PC-9 (cell line): Measurements from ENCODE around the gene PPP1R3C.

ENCODE experiments used
- EZH2 ChIP-seq: fragments of 200-600 bp; sonication (generic); IDR thresholded peaks from 2 replicates; pipeline ENCODE4 v1.8.0; 2017; ENCODE audit warnings: antibody characterized with exemption, low read depth
- TF ChIP-seq, protein P1 (sequence below): fragments of 200-600 bp; sonication (generic); conservative IDR thresholded peaks from 2 replicates; pipeline ENCODE4 v1.6.1; 2017; ENCODE audit warnings: mixed run types, antibody characterized with exemption, mild to moderate bottlenecking, moderate library complexity

DNA sequence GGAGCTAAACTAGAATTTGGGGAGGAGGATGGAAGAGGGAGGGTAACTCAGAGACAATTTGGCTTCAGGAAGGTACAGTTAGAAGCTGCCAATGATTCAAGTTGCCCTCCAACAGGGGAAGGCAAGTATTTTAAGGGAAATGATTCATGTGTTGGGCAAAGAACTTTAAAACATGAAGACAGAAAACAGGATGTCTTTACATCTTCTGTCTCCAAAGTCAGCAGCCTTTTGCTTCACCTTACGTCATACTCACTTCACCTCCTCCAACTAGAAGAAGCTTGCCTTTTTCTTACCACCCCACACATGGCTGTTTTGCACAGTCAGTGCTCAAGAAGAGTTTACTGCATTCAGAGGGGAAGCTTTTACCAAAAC is 36.1 kb downstream of the PPP1R3C start:
- TF ChIP-seq, protein P1, sequence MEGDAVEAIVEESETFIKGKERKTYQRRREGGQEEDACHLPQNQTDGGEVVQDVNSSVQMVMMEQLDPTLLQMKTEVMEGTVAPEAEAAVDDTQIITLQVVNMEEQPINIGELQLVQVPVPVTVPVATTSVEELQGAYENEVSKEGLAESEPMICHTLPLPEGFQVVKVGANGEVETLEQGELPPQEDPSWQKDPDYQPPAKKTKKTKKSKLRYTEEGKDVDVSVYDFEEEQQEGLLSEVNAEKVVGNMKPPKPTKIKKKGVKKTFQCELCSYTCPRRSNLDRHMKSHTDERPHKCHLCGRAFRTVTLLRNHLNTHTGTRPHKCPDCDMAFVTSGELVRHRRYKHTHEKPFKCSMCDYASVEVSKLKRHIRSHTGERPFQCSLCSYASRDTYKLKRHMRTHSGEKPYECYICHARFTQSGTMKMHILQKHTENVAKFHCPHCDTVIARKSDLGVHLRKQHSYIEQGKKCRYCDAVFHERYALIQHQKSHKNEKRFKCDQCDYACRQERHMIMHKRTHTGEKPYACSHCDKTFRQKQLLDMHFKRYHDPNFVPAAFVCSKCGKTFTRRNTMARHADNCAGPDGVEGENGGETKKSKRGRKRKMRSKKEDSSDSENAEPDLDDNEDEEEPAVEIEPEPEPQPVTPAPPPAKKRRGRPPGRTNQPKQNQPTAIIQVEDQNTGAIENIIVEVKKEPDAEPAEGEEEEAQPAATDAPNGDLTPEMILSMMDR = no peak
- TF ChIP-seq EZH2 = no peak
